Glomerular visceral epithelial cell (primary cell): ENCODE data around the gene LDLRAD4.
A peak's percentile ranks its signal among the peaks of the same experiment; 100 is the strongest.

Experiments
- DNase-seq: peaks from one replicate; pipeline ENCODE4 v3.0.0-alpha.2; 2016; ENCODE audit errors: extremely low spot score

Gene LDLRAD4

GRCh38 chr18:13445241-13445897 is 226.8 kb downstream of the LDLRAD4 start:
- DNase-seq = no peak

GRCh38 chr18:13446024-13446423 is 227.5 kb downstream of the LDLRAD4 start:
- no peak for DNase-seq

- no peak for DNase-seq
These were observed 228.3 kb downstream of the LDLRAD4 start for GRCh38 chr18:13446610-13447461.

GRCh38 chr18:13447621-13448334 is 229.2 kb downstream of the LDLRAD4 start:
- DNase-seq = peak; percentile 53

DNA sequence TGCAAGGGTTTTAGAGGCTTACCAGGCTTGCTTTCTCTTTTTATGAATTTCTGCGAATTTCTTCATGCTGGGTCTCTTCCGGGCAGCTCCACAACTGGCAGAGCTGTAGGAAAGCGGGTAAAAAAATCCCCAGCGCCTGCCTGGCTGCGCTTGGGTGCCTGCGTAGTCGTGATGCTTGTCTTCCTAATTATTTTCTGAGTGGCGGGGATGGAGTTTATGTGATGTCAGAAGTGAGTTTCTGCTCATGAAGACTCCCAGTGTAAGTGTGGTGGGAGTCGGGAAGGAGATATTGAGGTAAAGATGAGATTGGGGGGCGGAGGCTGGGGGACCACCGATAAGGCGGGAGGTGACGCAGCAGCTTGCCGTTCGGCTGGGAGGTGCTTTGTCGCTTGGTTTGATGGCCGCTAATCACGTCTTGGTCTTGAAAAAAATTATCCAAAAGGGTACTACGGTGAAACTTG is 229.8 kb downstream of the LDLRAD4 start:
- no peak for DNase-seq

DNA sequence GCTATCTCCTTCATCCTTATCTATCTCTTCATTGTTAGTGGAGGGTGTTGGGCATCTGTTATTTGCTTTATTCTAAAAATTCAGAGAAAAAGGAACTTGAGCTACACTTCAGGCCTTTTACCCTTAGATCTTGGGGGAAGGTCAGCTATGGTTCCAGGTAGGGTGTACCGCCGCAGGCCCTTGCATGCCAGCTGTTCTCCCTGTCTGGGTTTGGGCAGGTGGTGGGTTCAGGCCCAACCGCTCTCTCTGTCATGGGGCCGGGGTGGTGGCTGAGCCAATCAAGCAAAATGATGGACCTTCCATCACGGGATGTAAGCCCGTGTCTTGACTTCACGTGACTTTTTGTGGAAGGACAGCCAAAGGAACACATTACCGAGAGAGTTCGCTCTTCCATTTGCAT is 231.1 kb downstream of the LDLRAD4 start:
- DNase-seq = no peak

DNA sequence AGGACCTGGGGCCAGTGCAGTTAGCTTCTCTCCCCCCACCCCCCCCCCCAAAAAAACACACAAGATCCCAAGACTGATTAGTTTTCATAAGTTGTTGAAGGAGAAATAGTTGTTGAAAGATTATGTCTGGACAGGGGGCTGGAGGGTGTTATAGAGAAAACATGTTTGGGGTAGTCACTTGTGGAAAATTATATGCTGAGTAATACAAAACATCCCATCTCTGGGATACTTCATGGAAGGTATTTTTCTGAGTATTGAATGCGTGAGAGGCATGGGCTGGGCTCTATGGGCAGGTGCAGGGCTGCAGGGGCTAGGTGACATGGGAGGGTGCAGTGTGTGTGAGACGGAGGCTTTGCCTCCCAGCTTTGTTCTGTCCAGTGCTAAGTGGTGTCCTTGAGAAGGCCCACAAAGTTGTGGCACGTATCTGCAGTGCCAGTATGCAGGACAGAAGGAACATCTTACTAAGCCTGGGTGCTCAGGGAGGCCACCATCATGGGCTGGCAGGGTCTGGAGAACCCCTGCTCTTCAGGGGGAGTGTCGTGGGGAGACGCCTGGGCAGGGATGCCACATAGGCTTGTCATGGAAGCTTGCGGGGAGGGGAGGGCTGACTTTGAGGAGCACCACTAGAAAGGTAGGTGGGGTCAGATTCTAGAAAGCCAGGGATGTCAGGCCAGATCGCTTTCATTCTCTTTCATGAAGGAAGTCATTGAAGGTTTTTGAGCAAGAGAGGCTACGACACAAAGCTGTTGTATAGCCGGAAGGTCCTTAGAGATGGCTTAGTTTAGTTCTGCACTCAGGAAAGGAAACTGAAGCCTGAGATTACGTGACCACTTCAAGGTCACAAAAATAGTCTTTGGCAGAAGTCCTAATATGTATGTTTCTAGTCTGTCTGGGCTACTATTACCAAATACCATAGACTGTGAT is 232.0 kb downstream of the LDLRAD4 start:
- no peak for DNase-seq

DNA sequence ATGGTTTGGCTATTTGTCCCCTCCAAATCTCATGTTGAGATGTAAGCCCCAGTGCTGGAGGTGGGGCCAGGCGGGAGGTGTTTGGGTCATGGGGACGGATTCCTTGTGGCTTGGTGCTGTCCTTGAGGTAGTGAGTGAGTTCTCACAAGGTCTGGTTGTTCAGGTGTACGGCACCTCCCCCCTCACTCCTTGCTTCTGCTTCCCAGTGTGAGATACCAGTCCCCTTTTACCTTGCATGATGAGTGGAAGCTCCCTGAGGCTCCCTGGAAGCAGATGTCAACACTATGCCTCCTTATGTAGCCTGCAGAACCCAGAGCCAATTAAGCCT is 232.6 kb downstream of the LDLRAD4 start:
- DNase-seq = no peak

DNA sequence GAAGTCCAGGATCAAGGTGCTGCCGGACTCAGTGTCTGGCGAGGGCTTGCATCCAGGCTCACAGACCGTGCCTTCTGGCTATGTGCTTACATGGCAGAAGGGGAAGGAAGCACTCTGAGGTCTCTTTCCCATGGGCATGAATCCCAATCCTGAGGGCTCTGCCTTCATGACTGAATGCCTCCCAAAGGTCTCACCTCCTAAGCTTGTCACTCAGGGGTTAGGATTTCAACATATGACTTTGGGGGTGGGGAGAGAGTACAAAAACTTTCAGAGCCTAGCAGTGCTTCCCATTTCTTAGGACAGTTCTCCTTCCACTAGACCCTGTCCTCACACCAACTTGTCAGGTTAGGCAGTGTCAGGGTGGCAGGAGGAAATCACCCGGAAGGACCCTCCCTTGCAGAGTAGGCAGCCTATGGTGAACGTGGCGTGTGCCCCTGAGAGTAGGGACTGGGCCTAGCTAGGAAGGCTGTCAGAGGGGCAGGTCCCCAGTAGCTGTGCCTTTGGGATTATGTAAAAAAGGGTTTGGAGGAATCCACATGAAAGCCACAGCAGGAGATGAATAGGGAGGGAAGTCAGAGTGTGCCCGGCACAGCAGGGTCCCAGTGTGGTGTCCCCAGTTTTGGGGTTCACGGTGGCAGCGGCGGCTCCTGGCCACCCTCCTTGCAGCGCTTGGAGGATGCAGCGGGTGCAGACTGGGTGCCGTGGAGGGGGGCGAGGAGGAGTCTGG is 233.3 kb downstream of the LDLRAD4 start:
- DNase-seq = no peak

GRCh38 chr18:13452388-13452811 is 233.8 kb downstream of the LDLRAD4 start:
- peak; percentile 25 for DNase-seq

GRCh38 chr18:13452871-13453680 is 234.5 kb downstream of the LDLRAD4 start:
- no peak for DNase-seq

- no peak for DNase-seq
These were observed 235.2 kb downstream of the LDLRAD4 start for GRCh38 chr18:13453714-13454113.

DNA sequence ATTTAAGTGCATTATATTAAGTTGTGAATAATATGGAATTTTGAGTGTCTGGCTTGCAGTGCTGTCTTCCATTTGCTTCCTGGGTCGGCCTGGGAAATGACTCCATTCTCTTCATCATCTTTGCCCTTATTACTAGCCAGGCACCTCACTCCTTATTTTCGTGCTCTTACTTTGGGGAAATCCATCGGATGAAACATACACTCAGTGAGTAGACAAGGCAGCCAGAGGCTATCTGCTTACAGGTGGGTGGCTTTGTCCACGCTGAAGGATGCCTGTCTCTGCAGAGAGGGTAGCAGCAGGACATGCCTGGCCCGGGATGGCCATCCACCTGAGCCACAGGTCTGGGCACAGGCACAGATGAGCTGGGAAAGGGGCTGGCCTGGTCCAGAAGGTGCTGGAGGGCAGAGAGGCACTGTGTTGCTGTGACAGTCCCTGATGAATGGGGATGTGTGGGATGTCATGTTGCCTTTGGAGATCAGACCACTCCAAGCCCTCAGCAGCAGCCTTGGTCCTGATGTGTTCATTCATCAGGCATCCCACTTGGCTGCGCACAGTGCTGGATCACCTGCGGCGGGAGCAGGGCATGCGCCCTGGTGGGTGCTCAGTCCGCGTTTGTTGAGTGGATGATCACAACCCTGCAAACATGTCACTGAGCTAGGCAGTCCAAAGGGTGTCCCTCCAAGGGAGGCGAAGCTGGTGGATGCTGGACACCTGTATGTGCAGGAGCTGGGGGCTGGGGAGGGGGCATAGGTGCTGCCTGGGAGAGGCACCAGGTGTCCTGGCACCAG is 236.0 kb downstream of the LDLRAD4 start:
- DNase-seq = no peak

DNA sequence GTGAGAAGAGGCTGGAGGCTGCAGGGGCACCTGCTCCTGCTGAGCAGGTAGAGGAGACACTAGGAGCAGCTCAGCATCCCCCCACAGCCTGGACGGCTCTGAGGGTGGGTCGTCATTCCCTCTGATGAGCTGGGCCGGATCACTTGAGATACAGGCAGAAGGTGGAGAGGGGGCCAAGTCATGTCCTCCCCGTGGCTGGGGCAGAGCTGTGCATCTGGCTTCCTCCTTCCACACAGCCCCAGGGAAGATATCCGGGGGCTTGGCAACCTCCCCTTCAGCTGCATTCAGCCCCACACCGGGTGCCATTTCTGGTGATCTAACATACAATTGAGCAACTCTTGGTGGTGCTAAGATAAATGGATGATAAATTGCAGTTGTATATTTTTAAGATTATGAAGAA is 236.9 kb downstream of the LDLRAD4 start:
- no peak for DNase-seq

DNA sequence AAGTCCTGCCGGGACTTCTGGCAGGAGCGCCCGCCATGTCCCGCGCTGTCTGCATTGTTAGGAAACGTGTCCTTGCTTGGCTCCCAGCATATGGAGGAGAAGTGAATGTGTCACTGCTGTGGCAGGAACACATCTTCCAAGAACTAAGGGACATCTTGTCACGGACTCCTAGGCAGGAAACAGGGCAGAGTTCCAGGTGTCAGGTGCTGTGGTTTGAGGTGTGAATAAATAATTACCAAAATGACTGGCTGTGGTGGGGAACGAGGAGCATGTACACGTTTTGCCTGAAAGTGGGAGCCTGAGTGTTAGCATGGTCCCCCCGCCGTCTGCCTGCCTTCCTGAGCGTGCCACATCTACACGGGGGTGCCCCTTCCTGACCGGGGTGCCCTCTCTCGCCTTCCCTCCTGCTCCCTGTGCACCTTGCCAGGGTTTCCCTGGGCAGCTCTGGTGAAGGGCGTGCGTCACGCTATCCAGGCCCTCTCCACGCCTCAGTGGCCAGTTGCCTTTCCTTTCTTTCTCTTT is 237.5 kb downstream of the LDLRAD4 start:
- DNase-seq = peak; percentile 24

- no peak for DNase-seq
These were observed 238.2 kb downstream of the LDLRAD4 start for GRCh38 chr18:13456736-13457271.

DNA sequence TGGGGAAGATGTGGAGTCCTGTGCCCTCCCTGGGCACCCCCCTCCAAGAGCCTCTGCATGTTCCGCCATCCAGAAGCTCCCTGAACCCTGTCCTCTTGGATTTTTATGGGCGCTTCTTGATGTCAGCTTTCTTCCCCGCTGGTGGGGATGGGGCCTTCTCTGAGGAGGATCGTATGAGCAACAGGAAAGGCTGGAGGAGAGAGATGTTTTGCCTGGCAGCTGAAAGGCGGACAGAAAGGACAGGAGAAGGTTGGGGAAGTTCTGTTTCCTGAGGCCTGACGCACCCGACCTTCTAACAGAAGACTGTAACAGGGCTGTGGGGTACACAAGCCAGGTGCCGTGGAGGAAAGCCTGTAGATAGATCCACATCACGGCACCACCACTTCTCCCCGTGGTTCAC is 238.8 kb downstream of the LDLRAD4 start:
- DNase-seq = no peak

DNA sequence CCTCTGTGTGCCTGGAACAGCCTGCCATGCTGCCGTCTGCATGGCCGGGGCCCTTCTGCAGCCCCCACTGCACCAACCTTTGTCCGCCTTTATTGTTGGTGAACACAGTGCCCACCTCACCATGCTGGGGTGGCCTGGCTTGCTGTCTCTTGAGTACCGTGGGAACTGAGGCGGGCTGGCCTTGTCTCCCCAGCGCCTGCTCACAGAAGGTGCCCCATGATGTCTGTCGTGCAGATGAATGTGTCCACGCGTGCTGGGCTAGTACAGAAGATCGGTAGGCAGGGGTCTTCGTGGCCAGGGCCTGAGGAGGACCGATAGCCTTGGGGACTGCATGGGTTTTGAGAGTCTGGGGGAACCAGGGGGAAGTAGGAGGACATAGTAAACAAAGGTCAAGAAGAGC is 242.4 kb downstream of the LDLRAD4 start:
- DNase-seq = no peak

GRCh38 chr18:13461469-13461868 is 242.9 kb downstream of the LDLRAD4 start:
- no peak for DNase-seq
